Right atrium auricular region (tissue), 2 donors: ENCODE measurements around the gene TRNT1. TPM values are rescaled to one million over a fixed set of nuclear protein-coding genes. Genes with fewer than 3 reads are reported as not detected.

Source experiments
- DNase-seq: peaks from one replicate; pipeline ENCODE4 v3.0.0-alpha.2; 2019; ENCODE audit warnings: low spot score
- H3K27ac ChIP-seq, 2 donors: fragments of 200-600 bp; sonication (generic); 1 replicate in 1 of 2; 2 replicates in 1 of 2; pipeline ENCODE4 v1.5.1; 2016 to 2019
- H3K27me3 ChIP-seq, 2 donors: fragments of 200-600 bp; sonication (generic); one replicate each; pipeline versions ENCODE4 v1.5.1 to v1.6.0; 2017 to 2019
- H3K36me3 ChIP-seq: fragments of 200-600 bp; sonication (generic); one replicate; pipeline ENCODE4 v1.5.1; 2016
- H3K4me1 ChIP-seq, 2 donors: fragments of 200-600 bp; sonication (generic); one replicate each; pipeline versions ENCODE4 v1.5.1 to v1.6.0; 2017 to 2019
- H3K4me3 ChIP-seq, 2 donors: fragments of 200-600 bp; sonication (generic); 1 replicate in 1 of 2; 2 replicates in 1 of 2; pipeline ENCODE4 v1.5.1; 2017 to 2019; ENCODE audit warnings: mild to moderate bottlenecking in 1 of 2, moderate library complexity in 1 of 2
- H3K9me3 ChIP-seq, 2 donors: fragments of 200-600 bp; sonication (generic); one replicate each; pipeline ENCODE4 v1.5.1; 2019
- total RNA-seq, 2 donors: library from RNA; depleted of rRNA; stranded (reverse); fragments of >200 nt; gene quantifications; one replicate each; pipeline ENCODE4 v1.1.0, GENCODE V29; 2016
- TF ChIP-seq, protein P1 (sequence below), 2 donors: fragments of 200-600 bp; sonication (generic); IDR thresholded peaks; one replicate each; pipeline ENCODE4 v1.5.1; 2019; ENCODE audit warnings: antibody characterized with exemption in 2 of 2

The TRNT1 gene
- total RNA-seq, 2 donors from 2014 or later = 5.8 to 7.9 TPM

DNA sequence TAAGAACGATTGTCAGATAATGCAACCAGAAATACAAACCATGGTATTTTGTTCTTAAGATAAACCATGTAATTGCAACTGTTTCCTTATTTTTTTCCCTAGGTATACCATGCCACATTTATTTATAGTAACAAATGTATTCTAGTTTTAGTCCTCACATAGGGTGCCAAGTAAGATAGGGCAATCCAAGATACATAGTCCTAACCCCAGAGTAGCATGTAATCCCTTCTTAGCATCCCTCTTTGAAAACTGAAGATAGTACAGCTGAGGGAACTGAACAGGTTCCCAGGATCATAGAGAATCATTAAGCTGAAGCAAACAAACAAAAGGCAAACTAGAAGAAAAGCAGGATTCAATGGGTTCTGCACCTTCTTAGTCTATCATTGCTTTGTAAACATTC, 24.8 kb downstream of the TRNT1 start:
- Histone ChIP-seq H3K4me1 (peaks cover 0 to 5% of the 10 kb centered on the region in 2 donors), H3K4me3 (no peak overlapping the region), H3K27me3 (no peaks in the 10 kb centered on the region), H3K27ac (no peak overlapping the region), H3K36me3 (peaks cover 95% of the 10 kb centered on the region), H3K9me3 (no peaks in the 10 kb centered on the region)
- DNase-seq = no peak
- TF ChIP-seq, protein P1, sequence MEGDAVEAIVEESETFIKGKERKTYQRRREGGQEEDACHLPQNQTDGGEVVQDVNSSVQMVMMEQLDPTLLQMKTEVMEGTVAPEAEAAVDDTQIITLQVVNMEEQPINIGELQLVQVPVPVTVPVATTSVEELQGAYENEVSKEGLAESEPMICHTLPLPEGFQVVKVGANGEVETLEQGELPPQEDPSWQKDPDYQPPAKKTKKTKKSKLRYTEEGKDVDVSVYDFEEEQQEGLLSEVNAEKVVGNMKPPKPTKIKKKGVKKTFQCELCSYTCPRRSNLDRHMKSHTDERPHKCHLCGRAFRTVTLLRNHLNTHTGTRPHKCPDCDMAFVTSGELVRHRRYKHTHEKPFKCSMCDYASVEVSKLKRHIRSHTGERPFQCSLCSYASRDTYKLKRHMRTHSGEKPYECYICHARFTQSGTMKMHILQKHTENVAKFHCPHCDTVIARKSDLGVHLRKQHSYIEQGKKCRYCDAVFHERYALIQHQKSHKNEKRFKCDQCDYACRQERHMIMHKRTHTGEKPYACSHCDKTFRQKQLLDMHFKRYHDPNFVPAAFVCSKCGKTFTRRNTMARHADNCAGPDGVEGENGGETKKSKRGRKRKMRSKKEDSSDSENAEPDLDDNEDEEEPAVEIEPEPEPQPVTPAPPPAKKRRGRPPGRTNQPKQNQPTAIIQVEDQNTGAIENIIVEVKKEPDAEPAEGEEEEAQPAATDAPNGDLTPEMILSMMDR (IDR thresholded peaks at IDR 0.05) = no peak

- Histone ChIP-seq H3K36me3 (peaks cover 81% of the 10 kb centered on the region), H3K9me3 (no peaks in the 10 kb centered on the region), H3K4me1 (peaks cover 0 to 5% of the 10 kb centered on the region in 2 donors), H3K27me3 (no peaks in the 10 kb centered on the region), H3K4me3 (no peak overlapping the region), H3K27ac (no peak overlapping the region)
- TF ChIP-seq, protein P1 (IDR thresholded peaks at IDR 0.05) = no peak
- no peak for DNase-seq
These were observed 28.3 kb downstream of the TRNT1 start for GRCh38 chr3:3154879-3155610.

GRCh38 chr3:3157484-3157883, 30.7 kb downstream of the TRNT1 start:
- no peaks in the 10 kb centered on the region for H3K27me3 ChIP-seq
- H3K36me3 ChIP-seq = peaks cover 72% of the 10 kb centered on the region
- no peak for DNase-seq
- H3K27ac ChIP-seq = no peak overlapping the region
- H3K4me1 ChIP-seq = peaks cover 0 to 5% of the 10 kb centered on the region in 2 donors
- H3K9me3 ChIP-seq = no peaks in the 10 kb centered on the region
- no peak overlapping the region for H3K4me3 ChIP-seq
- TF ChIP-seq, protein P1 (IDR thresholded peaks at IDR 0.05) = no peak

- Histone ChIP-seq H3K27me3 (no peaks in the 10 kb centered on the region), H3K36me3 (peaks cover 74% of the 10 kb centered on the region), H3K9me3 (no peaks in the 10 kb centered on the region), H3K4me1 (no peaks in the 10 kb centered on the region), H3K27ac (no peak overlapping the region), H3K4me3 (no peak overlapping the region)
- no peak for DNase-seq
- TF ChIP-seq, protein P1 (IDR thresholded peaks at IDR 0.05) = no peak
These were observed 34.1 kb downstream of the TRNT1 start for GRCh38 chr3:3160826-3161225.

- Histone ChIP-seq H3K4me1 (no peaks in the 10 kb centered on the region), H3K9me3 (no peaks in the 10 kb centered on the region), H3K27ac (no peak overlapping the region), H3K4me3 (no peak overlapping the region), H3K27me3 (no peaks in the 10 kb centered on the region), H3K36me3 (peaks cover 70% of the 10 kb centered on the region)
- no peak for DNase-seq
- TF ChIP-seq, protein P1 (IDR thresholded peaks at IDR 0.05) = no peak
These were observed 38.5 kb downstream of the TRNT1 start for GRCh38 chr3:3165241-3165640.

DNA sequence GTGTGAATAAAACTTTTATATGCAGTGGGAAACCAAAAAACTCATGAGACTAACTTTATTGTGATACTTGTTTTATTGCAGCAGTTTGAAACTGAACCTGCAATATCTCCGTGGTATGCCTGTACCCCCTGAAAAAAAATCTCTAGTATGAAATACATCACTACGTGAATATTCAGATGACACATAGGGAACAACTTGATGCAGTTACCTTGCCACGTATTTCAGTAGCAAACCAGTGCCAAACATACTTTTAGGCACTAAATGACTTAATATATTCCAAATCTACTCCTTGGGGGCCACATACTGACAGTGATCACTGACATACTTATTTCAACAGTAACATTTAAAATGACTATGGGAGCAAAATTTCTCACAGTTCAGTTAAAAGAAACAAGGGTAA, 38.9 kb downstream of the TRNT1 start:
- Histone ChIP-seq H3K36me3 (peaks cover 70% of the 10 kb centered on the region), H3K27me3 (no peaks in the 10 kb centered on the region), H3K4me1 (no peaks in the 10 kb centered on the region), H3K4me3 (no peak overlapping the region), H3K9me3 (no peaks in the 10 kb centered on the region), H3K27ac (no peak overlapping the region)
- no peak for DNase-seq
- TF ChIP-seq, protein P1 (IDR thresholded peaks at IDR 0.05) = no peak
